ENCODE results near the gene AKIP1.

Gene AKIP1

GRCh38 chr11:8961401-8961800 lies 50.4 kb downstream of the AKIP1 start:
- DNase-seq: peak in 1 of 2 experiments; percentile 11

- DNase-seq: no peak
These were observed 51.9 kb downstream of the AKIP1 start for GRCh38 chr11:8962841-8963240.

GRCh38 chr11:8963569-8964323 lies 52.8 kb downstream of the AKIP1 start:
- peak; percentile 63 to 73 for DNase-seq

- DNase-seq: peak; percentile 74 to 76
These were observed 53.6 kb downstream of the AKIP1 start, which contains the start of gene TMEM9B for GRCh38 chr11:8964324-8965320. Gene TMEM9B, minus strand, starts transcription at chr11:8964442. Its CDS starts 129 bp downstream, at chr11:8964313.

GRCh38 chr11:8967184-8967583 lies 56.2 kb downstream of the AKIP1 start:
- DNase-seq: no peak

All from AML-193 (cell line).